ENCODE measurements around the gene RPLP2. TPM values are rescaled to one million over a fixed set of nuclear protein-coding genes. Genes with fewer than 3 reads are reported as not detected.

Gene RPLP2
- polyA plus RNA-seq, 1 of the 3 experiments (the other 2 are of a cell fraction) = 799 TPM

DNA sequence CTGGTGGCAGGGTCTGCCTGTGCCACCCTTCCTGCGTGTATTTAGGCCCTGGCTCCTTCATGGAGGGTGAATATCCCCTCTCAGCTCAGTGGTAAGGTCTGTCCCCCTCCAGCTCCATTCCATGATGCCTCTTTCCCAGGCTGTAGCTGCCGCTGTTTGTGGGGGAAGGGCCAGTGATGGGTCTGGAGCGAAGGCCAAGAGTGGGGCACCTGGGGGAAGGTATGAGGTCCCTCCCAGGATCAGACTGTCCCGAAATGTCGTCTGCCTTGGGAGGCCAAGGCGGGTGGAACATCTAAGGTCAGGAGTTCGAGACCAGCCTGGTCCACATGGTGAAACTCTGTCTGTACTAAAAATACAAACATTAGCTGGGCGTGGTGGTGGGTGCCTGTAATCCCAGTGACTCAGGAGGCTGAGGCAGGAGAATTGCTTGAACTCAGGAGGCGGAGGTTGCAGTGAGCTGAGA lies 24.1 kb downstream of the RPLP2 start:
- Histone ChIP-seq H3K4me1 (ENCODE audit: control insufficient read depth in 1 of 2, insufficient read depth in 2 of 2, low read depth in 1 of 2, low read length in 1 of 2) (peaks cover 14 to 33% of the 10 kb centered on the region in 2 experiments; a peak in 2 of 4 replicates), H3K4me2 (peak overlapping the region; percentile 92), H3K9me3 (no peaks in the 10 kb centered on the region), H3F3A (replicated peaks; ENCODE audit: insufficient read depth) (peaks cover 28% of the 10 kb centered on the region), H3K27me3 (ENCODE audit: insufficient read depth) (no peaks in the 10 kb centered on the region), H2AFZ (ENCODE audit: low read depth) (no peak overlapping the region), H3K36me3 (replicated peaks in 1 of 2; ENCODE audit: control insufficient read depth in 1 of 2, insufficient read depth in 2 of 2, low read length in 1 of 2) (peaks cover 7 to 27% of the 10 kb centered on the region in 2 experiments), H3K79me2 (ENCODE audit: insufficient read depth) (peaks cover 72% of the 10 kb centered on the region), H3K4me3 (ENCODE audit: low read depth in 2 of 2, low read length in 1 of 2) (peak overlapping the region; percentile 69 to 79), H3K9ac (peak overlapping the region; percentile 98), H4K20me1 (ENCODE audit: insufficient read depth) (peaks cover 42% of the 10 kb centered on the region), H3K9me2 (no peaks in the 10 kb centered on the region), H3K27ac (ENCODE audit: low read depth in 2 of 2, low read length in 1 of 2) (peak overlapping the region; percentile 88 to 91)
- TF ChIP-seq EP300 (IDR thresholded peaks at IDR 0.05; ENCODE audit: borderline replicate concordance in 1 of 2, low read depth in 1 of 2, low read length in 1 of 2) = no peak
- no peak for TF ChIP-seq EZH2phosphoT487 (IDR thresholded peaks at IDR 0.05; ENCODE audit: borderline replicate concordance, low read depth)
- TF ChIP-seq FOXJ3 (CRISPR knock-in tag; IDR thresholded peaks at IDR 0.05) = no peak
- TF ChIP-seq GATA2 (CRISPR knock-in tag; IDR thresholded peaks at IDR 0.05) = no peak
- TF ChIP-seq YY1 (IDR thresholded peaks at IDR 0.05; ENCODE audit: low read depth) = no peak
- TF ChIP-seq FOSL2 (IDR thresholded peaks at IDR 0.05; ENCODE audit: borderline replicate concordance, low read depth) = no peak
- no peak for TF ChIP-seq ELF1 (IDR thresholded peaks at IDR 0.05)
- no peak for TF ChIP-seq RXRA (IDR thresholded peaks at IDR 0.05; ENCODE audit: borderline replicate concordance, low read depth)
- TF ChIP-seq FOXM1 (IDR thresholded peaks at IDR 0.05; ENCODE audit: low read depth) = no peak
- TF ChIP-seq RCOR1 (IDR thresholded peaks at IDR 0.05; ENCODE audit: low read length) = no peak
- TF ChIP-seq SIN3A (IDR thresholded peaks at IDR 0.05; ENCODE audit: borderline replicate concordance, low read depth, low read length) = no peak
- POLR2A ChIA-PET = interaction anchor here (0.6 to 3.0 kb wide), 4 partner anchors 9 to 163 kb away, joined by 3 to 15 read pairs (median 6); partner anchors contain the start of genes PNPLA2 and TSPAN4
- CTCF ChIA-PET = interaction anchor here (0.7 to 2.5 kb wide), 5 partner anchors 12 to 219 kb away, joined by 3 to 11 read pairs (median 4); no protein-coding TSS in a partner anchor
- no peak for DNase-seq
- 29% methylated on average over 8 of the region's 9 CpGs for WGBS (ENCODE audit: low lambda C conversion rate)

DNA sequence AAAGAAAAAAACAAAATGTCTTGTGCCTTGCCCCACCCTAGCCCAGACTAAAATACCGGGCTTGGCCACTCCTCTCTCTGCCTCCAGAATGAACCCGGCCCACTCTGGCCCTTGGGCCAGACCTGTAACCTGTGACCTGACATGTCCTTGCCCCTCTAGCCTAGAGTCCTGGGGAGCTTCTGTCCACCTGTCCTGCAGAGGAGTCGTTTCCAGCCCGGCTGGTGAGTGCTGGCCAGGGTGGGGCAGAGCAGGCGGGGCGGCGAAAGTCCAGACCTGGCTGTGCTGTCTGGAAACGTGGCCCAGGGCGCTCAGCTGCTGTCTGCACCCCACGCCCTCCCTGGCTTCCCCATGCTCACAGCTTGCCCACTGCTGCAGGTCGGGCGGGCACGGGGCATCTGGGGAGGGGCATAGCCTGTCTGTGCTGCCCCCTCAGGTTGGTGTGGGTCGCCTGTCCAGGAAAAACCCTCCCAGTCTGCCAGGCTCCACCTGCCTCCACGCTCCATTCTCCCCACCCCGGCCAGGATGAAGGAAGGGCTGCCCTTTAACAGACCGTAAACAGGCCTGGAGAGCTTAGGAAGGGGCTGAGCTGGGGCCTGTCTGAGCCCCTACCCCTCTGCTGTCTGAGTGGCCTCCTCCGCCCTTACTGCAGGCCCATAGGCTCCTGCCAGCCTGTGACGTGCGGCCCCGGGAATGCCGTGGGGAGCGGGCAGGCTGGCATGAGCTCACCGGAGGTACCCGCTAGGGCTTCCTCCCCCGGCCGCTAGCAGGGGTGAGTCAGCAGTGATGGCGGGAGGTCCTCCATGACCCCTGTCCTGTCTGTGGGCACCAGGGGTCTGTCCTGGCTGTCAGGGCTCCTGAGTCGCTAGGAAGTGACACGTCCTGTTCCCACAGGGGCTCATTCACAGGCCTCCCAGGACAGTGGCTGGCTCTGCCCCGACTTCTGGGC lies 24.9 kb downstream of the RPLP2 start:
- POLR2A ChIA-PET = interaction anchor here (0.6 to 3.0 kb wide), 5 partner anchors 8 to 162 kb away, joined by 3 to 15 read pairs (median 6); partner anchors contain the start of genes PNPLA2, RPLP2 and TSPAN4
- Histone ChIP-seq H3K9me3 (no peaks in the 10 kb centered on the region), H2AFZ (ENCODE audit: low read depth) (no peak overlapping the region), H3K27ac (ENCODE audit: low read depth in 2 of 2, low read length in 1 of 2) (peak overlapping the region; percentile 71 to 91), H3K4me1 (ENCODE audit: control insufficient read depth in 1 of 2, insufficient read depth in 2 of 2, low read depth in 1 of 2, low read length in 1 of 2) (peaks cover 14 to 33% of the 10 kb centered on the region in 2 experiments; a peak in 2 of 4 replicates), H3K9me2 (no peaks in the 10 kb centered on the region), H3F3A (replicated peaks; ENCODE audit: insufficient read depth) (peaks cover 35% of the 10 kb centered on the region), H4K20me1 (ENCODE audit: insufficient read depth) (peaks cover 44% of the 10 kb centered on the region), H3K27me3 (ENCODE audit: insufficient read depth) (no peaks in the 10 kb centered on the region), H3K4me2 (peak overlapping the region; percentile 92), H3K9ac (peak overlapping the region; percentile 98), H3K36me3 (replicated peaks in 1 of 2; ENCODE audit: control insufficient read depth in 1 of 2, insufficient read depth in 2 of 2, low read length in 1 of 2) (peaks cover 9 to 35% of the 10 kb centered on the region in 2 experiments), H3K79me2 (ENCODE audit: insufficient read depth) (peaks cover 78% of the 10 kb centered on the region), H3K4me3 (ENCODE audit: low read depth in 2 of 2, low read length in 1 of 2) (peak overlapping the region; percentile 69 to 79)
- 24% methylated on average over 8 of the region's 31 CpGs for WGBS (ENCODE audit: low lambda C conversion rate)
- no peak for DNase-seq
- CTCF ChIA-PET = interaction anchor here (0.7 to 2.5 kb wide), 5 partner anchors 13 to 218 kb away, joined by 3 to 11 read pairs (median 4); no protein-coding TSS in a partner anchor
- TF ChIP-seq POLR2AphosphoS5 (IDR thresholded peaks at IDR 0.05; ENCODE audit: low read depth, low read length) (peak; percentile 64), MXI1 (IDR thresholded peaks at IDR 0.05; ENCODE audit: low read depth, low read length) (no peak), RCOR1 (IDR thresholded peaks at IDR 0.05; ENCODE audit: low read length) (no peak), TCF12 (IDR thresholded peaks at IDR 0.05) (peak; percentile 70), FOSL2 (IDR thresholded peaks at IDR 0.05; ENCODE audit: borderline replicate concordance, low read depth) (peak; percentile 95), SIN3A (IDR thresholded peaks at IDR 0.05; ENCODE audit: borderline replicate concordance, low read depth, low read length) (peak; percentile 48; the same call in 1 of the 2 replicates), TAF1 (IDR thresholded peaks at IDR 0.05; ENCODE audit: borderline replicate concordance, low read depth, low read length) (no peak), GATA2 (CRISPR knock-in tag; IDR thresholded peaks at IDR 0.05) (no peak)
- TF ChIP-seq, protein P1, sequence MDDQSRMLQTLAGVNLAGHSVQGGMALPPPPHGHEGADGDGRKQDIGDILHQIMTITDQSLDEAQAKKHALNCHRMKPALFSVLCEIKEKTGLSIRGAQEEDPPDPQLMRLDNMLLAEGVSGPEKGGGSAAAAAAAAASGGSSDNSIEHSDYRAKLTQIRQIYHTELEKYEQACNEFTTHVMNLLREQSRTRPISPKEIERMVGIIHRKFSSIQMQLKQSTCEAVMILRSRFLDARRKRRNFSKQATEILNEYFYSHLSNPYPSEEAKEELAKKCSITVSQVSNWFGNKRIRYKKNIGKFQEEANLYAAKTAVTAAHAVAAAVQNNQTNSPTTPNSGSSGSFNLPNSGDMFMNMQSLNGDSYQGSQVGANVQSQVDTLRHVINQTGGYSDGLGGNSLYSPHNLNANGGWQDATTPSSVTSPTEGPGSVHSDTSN (IDR thresholded peaks at IDR 0.05) = peak; percentile 69
- TF ChIP-seq, protein P2, sequence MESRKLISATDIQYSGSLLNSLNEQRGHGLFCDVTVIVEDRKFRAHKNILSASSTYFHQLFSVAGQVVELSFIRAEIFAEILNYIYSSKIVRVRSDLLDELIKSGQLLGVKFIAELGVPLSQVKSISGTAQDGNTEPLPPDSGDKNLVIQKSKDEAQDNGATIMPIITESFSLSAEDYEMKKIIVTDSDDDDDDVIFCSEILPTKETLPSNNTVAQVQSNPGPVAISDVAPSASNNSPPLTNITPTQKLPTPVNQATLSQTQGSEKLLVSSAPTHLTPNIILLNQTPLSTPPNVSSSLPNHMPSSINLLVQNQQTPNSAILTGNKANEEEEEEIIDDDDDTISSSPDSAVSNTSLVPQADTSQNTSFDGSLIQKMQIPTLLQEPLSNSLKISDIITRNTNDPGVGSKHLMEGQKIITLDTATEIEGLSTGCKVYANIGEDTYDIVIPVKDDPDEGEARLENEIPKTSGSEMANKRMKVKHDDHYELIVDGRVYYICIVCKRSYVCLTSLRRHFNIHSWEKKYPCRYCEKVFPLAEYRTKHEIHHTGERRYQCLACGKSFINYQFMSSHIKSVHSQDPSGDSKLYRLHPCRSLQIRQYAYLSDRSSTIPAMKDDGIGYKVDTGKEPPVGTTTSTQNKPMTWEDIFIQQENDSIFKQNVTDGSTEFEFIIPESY (IDR thresholded peaks at IDR 0.05; ENCODE audit: borderline replicate concordance, low read depth) = peak; percentile 70; the same call in 1 of the 2 replicates
- TF ChIP-seq, protein P3, sequence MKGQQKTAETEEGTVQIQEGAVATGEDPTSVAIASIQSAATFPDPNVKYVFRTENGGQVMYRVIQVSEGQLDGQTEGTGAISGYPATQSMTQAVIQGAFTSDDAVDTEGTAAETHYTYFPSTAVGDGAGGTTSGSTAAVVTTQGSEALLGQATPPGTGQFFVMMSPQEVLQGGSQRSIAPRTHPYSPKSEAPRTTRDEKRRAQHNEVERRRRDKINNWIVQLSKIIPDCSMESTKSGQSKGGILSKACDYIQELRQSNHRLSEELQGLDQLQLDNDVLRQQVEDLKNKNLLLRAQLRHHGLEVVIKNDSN (IDR thresholded peaks at IDR 0.05; ENCODE audit: borderline replicate concordance, low read depth) = no peak
